OCI-LY7 (cell line): ENCODE results near the gene OBSL1. TPM values are rescaled to one million over a fixed set of nuclear protein-coding genes. Genes with fewer than 3 reads are reported as not detected.

Experiments
- BruUV-seq: library from RNA; stranded (reverse); fragments of 400-500 nt; replicated peaks from 2 replicates; lab custom pipeline; 2021; lab: Mats Ljungman, UMichigan
- CTCF ChIA-PET: fragments of 300-600 bp; sonication (Branson Sonifier 250); formaldehyde crosslinking; loops from one replicate; lab custom pipeline; 2022; ENCODE audit warnings: antibody characterized with exemption; ENCODE audit not compliant: unreplicated experiment; lab: Charles Lee
- POLR2A ChIA-PET: fragments of 300-600 bp; sonication (Branson Sonifier 250); formaldehyde crosslinking; loops from one replicate; lab custom pipeline; 2022; ENCODE audit warnings: antibody characterized with exemption; lab: Charles Lee
- DNase-seq: peaks from one replicate; pipeline ENCODE4 v3.0.0-alpha.2; 2015; ENCODE audit warnings: low spot score
- H2AFZ ChIP-seq: fragments of 200-600 bp; sonication (generic), shearing (Covaris generic); 2 replicates; pipeline ENCODE4 v1.6.1; 2014; ENCODE audit warnings: mild to moderate bottlenecking, antibody characterized with exemption, low read length, moderate library complexity
- H3K27ac ChIP-seq: fragments of 200-600 bp; sonication (generic); 2 replicates; pipeline ENCODE4 v1.5.1; 2014; ENCODE audit warnings: mixed run types, low read depth, mild to moderate bottlenecking, moderate library complexity, low read length, inconsistent platforms; ENCODE audit not compliant: poor library complexity, severe bottlenecking
- H3K36me3 ChIP-seq: fragments of 200-600 bp; sonication (generic); 2 replicates; pipeline ENCODE4 v1.6.1; 2014; ENCODE audit warnings: mild to moderate bottlenecking, antibody characterized with exemption, low read length, moderate library complexity, mixed read lengths; ENCODE audit not compliant: insufficient read depth
- H3K4me1 ChIP-seq: fragments of 200-600 bp; sonication (generic); 2 replicates; pipeline ENCODE4 v1.5.1; 2014; ENCODE audit warnings: mild to moderate bottlenecking, low read length; ENCODE audit not compliant: insufficient read depth, poor library complexity, severe bottlenecking
- H3K4me2 ChIP-seq: fragments of 200-600 bp; sonication (generic); 2 replicates; pipeline ENCODE4 v1.6.1; 2014; ENCODE audit warnings: mild to moderate bottlenecking, low read length
- H3K4me3 ChIP-seq: fragments of 200-600 bp; sonication (generic); 2 replicates; pipeline ENCODE4 v1.5.1; 2014; ENCODE audit warnings: mild to moderate bottlenecking, low read depth, low read length; ENCODE audit not compliant: poor library complexity, severe bottlenecking
- H3K79me2 ChIP-seq: fragments of 200-600 bp; sonication (generic); 2 replicates; pipeline ENCODE4 v1.6.1; 2016; ENCODE audit warnings: low read depth, mild to moderate bottlenecking, low read length, moderate library complexity, mixed read lengths; ENCODE audit not compliant: insufficient read depth
- H3K9me2 ChIP-seq: fragments of 200-600 bp; sonication (generic); 2 replicates; pipeline ENCODE4 v1.6.1; 2016; ENCODE audit warnings: mild to moderate bottlenecking, low read length, mixed read lengths; ENCODE audit not compliant: insufficient read depth
- H3K9me3 ChIP-seq: fragments of 200-600 bp; sonication (generic); 2 replicates; pipeline ENCODE4 v1.6.1; 2014; ENCODE audit warnings: mild to moderate bottlenecking, mixed run types, low read length, mixed read lengths
- H4K20me1 ChIP-seq: fragments of 200-600 bp; sonication (generic); 2 replicates; pipeline ENCODE4 v1.6.1; 2014; ENCODE audit warnings: mild to moderate bottlenecking, antibody characterized with exemption, low read length, moderate library complexity, mixed read lengths; ENCODE audit not compliant: insufficient read depth
- EZH2phosphoT487 ChIP-seq: fragments of 200-600 bp; sonication (generic); IDR thresholded peaks from 2 replicates; pipeline ENCODE4 v1.6.1; 2018; ENCODE audit warnings: low read depth, borderline replicate concordance, mild to moderate bottlenecking, mixed run types, antibody characterized with exemption, low read length, moderate library complexity, mixed read lengths
- intact Hi-C: fragments of 100-400 bp; cut with micrococcal nuclease; formaldehyde crosslinking; loops from one replicate; pipeline ENCODE4 v1.10.0; 2022; ENCODE audit not compliant: unreplicated experiment
- total RNA-seq, 2 experiments: library from RNA; depleted of rRNA in 1 of 2; stranded (reverse); fragments of >200 nt in 1 of 2; shearing (Covaris generic) in 1 of 2; gene quantifications; 2 replicates each; pipeline ENCODE4 v1.2.3, GENCODE V29; 2014 to 2022
- TF ChIP-seq, protein P1 (sequence below): fragments of 200-600 bp; sonication (generic); conservative IDR thresholded peaks from 2 replicates; pipeline ENCODE4 v1.5.1; 2014; ENCODE audit warnings: mild to moderate bottlenecking, antibody characterized with exemption, low read length, moderate library complexity, mixed read lengths

The OBSL1 gene
- total RNA-seq, 2 experiments from 2014 or later = 0.25 TPM; not detected in 1

- H3K79me2 ChIP-seq = peaks cover 9% of the 10 kb centered on the region; the same call in 1 of the 2 replicates
- no peaks in the 10 kb centered on the region for H3K4me1 ChIP-seq
- H3K4me3 ChIP-seq = peak overlapping the region; percentile 80
- no peaks in the 10 kb centered on the region for H3K9me2 ChIP-seq
- intact Hi-C loops = loop anchor here (1.0 to 5.0 kb wide), 4 partner anchors 101 to 364 kb away; partner anchors contain the start of genes CNPPD1, DNPEP and RETREG2
- H3K27ac ChIP-seq = no peak overlapping the region
- H3K36me3 ChIP-seq = peaks cover 24% of the 10 kb centered on the region
- no peak overlapping the region; the same call in 1 of the 2 replicates for H2AFZ ChIP-seq
- no TSS peak for BruUV-seq
- H4K20me1 ChIP-seq = 0 out of 2 replicates have a peak, but pooled peaks cover 5% of the 10 kb centered on the region
- CTCF ChIA-PET = interaction anchor here (0.5 to 2.0 kb wide), 7 partner anchors 11 to 1691 kb away, joined by 3 to 6 read pairs (median 3); partner anchors contain the start of gene GMPPA
- no peak for TF ChIP-seq EZH2phosphoT487
- TF ChIP-seq, protein P1, sequence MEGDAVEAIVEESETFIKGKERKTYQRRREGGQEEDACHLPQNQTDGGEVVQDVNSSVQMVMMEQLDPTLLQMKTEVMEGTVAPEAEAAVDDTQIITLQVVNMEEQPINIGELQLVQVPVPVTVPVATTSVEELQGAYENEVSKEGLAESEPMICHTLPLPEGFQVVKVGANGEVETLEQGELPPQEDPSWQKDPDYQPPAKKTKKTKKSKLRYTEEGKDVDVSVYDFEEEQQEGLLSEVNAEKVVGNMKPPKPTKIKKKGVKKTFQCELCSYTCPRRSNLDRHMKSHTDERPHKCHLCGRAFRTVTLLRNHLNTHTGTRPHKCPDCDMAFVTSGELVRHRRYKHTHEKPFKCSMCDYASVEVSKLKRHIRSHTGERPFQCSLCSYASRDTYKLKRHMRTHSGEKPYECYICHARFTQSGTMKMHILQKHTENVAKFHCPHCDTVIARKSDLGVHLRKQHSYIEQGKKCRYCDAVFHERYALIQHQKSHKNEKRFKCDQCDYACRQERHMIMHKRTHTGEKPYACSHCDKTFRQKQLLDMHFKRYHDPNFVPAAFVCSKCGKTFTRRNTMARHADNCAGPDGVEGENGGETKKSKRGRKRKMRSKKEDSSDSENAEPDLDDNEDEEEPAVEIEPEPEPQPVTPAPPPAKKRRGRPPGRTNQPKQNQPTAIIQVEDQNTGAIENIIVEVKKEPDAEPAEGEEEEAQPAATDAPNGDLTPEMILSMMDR = no peak
- no peak for DNase-seq
- H3K4me2 ChIP-seq = peak overlapping the region; percentile 81; the same call in 1 of the 2 replicates
- POLR2A ChIA-PET = interaction anchor here (0.9 to 1.1 kb wide), 2 partner anchors 42 to 56 kb away, joined by 3 to 4 read pairs; partner anchors contain the start of genes GMPPA and STK11IP
- H3K9me3 ChIP-seq = no peaks in the 10 kb centered on the region
Measured at GRCh38 chr2:219540784-219541504, 30.4 kb downstream of the OBSL1 start.

- Histone ChIP-seq H3K79me2 (peaks cover 9% of the 10 kb centered on the region; the same call in 1 of the 2 replicates), H3K9me2 (no peaks in the 10 kb centered on the region), H3K4me1 (no peaks in the 10 kb centered on the region), H4K20me1 (0 out of 2 replicates have a peak, but pooled peaks cover 5% of the 10 kb centered on the region), H3K4me2 (no peak overlapping the region), H3K4me3 (no peak overlapping the region), H3K9me3 (no peaks in the 10 kb centered on the region), H2AFZ (no peak overlapping the region), H3K27ac (no peak overlapping the region), H3K36me3 (peaks cover 24% of the 10 kb centered on the region)
- TF ChIP-seq, protein P1 = no peak
- TF ChIP-seq EZH2phosphoT487 = no peak
- CTCF ChIA-PET = interaction anchor here (0.6 to 2.0 kb wide), 3 partner anchors 10 to 43 kb away, joined by 3 to 6 read pairs (median 5); partner anchors contain the start of gene GMPPA
- BruUV-seq = no TSS peak
- intact Hi-C loops = loop anchor here (5.0 kb wide), 2 partner anchors 153 to 363 kb away; partner anchors contain the start of genes CNPPD1, DNPEP and RETREG2
- POLR2A ChIA-PET = no interaction called here
- no peak for DNase-seq
Measured at GRCh38 chr2:219539926-219540678, 31.2 kb downstream of the OBSL1 start.
